Osteocyte (in vitro differentiated cells): Measurements from ENCODE around the gene DNAH9. TPM values are rescaled to one million over a fixed set of nuclear protein-coding genes. Genes with fewer than 3 reads are reported as not detected.

Experiments used
- DNase-seq: peaks from one replicate; pipeline ENCODE4 v3.0.0; 2021; ENCODE audit warnings: mixed read lengths; ENCODE audit not compliant: unreplicated experiment; ENCODE audit errors: extremely low spot score
- H3K27ac Mint-ChIP-seq: one replicate; pipeline ENCODE4 v1.8.0; 2021; ENCODE audit warnings: mild to moderate bottlenecking, mixed read lengths; ENCODE audit not compliant: unreplicated experiment
- H3K27me3 Mint-ChIP-seq: one replicate; pipeline ENCODE4 v1.8.0; 2021; ENCODE audit warnings: mixed read lengths; ENCODE audit not compliant: unreplicated experiment
- H3K36me3 Mint-ChIP-seq: one replicate; pipeline ENCODE4 v1.8.0; 2021; ENCODE audit warnings: mixed read lengths; ENCODE audit not compliant: unreplicated experiment
- H3K4me1 Mint-ChIP-seq: one replicate; pipeline ENCODE4 v1.8.0; 2021; ENCODE audit warnings: mixed read lengths; ENCODE audit not compliant: unreplicated experiment
- H3K4me3 Mint-ChIP-seq: one replicate; pipeline ENCODE4 v1.8.0; 2021; ENCODE audit warnings: mild to moderate bottlenecking, moderate library complexity, mixed read lengths; ENCODE audit not compliant: unreplicated experiment
- H3K9me3 Mint-ChIP-seq: one replicate; pipeline ENCODE4 v1.8.0; 2021; ENCODE audit warnings: mixed read lengths; ENCODE audit not compliant: unreplicated experiment
- total RNA-seq: library from RNA; stranded (reverse); gene quantifications from 2 replicates; pipeline ENCODE4 v1.2.1, GENCODE V29; 2021
- TF ChIP-seq, protein P1 (sequence below): fragments of 200-600 bp; sonication (generic); IDR thresholded peaks from 2 replicates; pipeline ENCODE4 v1.5.0; 2021; ENCODE audit warnings: antibody characterized with exemption, mild to moderate bottlenecking, moderate library complexity

DNAH9 gene
- total RNA-seq, 1 donor from 2014 or later, result not detected

GRCh38 chr17:11705111-11705510 lies 106.8 kb downstream of the DNAH9 start:
- Mint-ChIP-seq H3K4me3 (no peak overlapping the region), H3K4me1 (no peaks in the 10 kb centered on the region), H3K27me3 (no peaks in the 10 kb centered on the region), H3K9me3 (peaks cover 5% of the 10 kb centered on the region), H3K27ac (no peak overlapping the region), H3K36me3 (no peaks in the 10 kb centered on the region)
- no peak for DNase-seq
- TF ChIP-seq, protein P1, sequence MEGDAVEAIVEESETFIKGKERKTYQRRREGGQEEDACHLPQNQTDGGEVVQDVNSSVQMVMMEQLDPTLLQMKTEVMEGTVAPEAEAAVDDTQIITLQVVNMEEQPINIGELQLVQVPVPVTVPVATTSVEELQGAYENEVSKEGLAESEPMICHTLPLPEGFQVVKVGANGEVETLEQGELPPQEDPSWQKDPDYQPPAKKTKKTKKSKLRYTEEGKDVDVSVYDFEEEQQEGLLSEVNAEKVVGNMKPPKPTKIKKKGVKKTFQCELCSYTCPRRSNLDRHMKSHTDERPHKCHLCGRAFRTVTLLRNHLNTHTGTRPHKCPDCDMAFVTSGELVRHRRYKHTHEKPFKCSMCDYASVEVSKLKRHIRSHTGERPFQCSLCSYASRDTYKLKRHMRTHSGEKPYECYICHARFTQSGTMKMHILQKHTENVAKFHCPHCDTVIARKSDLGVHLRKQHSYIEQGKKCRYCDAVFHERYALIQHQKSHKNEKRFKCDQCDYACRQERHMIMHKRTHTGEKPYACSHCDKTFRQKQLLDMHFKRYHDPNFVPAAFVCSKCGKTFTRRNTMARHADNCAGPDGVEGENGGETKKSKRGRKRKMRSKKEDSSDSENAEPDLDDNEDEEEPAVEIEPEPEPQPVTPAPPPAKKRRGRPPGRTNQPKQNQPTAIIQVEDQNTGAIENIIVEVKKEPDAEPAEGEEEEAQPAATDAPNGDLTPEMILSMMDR, result no peak

DNA sequence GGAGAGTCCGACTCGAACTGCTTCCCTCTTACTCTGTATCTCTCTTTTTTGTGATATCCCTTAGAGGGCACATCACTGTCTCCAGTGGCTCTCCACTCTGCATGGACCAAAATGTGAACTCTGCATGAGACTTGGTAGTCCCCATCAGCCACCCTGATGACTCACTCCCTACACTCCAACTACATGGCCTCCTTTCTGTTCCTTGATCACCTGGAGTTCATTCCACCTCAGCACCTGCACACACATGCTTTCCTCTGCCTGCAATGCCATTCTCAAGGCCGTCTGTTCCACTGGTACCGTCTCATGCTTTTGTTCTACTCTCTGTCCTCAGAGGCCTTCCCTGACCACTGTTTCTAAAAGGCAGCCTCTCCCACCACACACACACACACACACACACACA lies 109.3 kb downstream of the DNAH9 start:
- Mint-ChIP-seq H3K36me3 (no peaks in the 10 kb centered on the region), H3K27ac (no peak overlapping the region), H3K4me1 (no peaks in the 10 kb centered on the region), H3K27me3 (no peaks in the 10 kb centered on the region), H3K4me3 (no peak overlapping the region), H3K9me3 (peaks cover under 1% of the 10 kb centered on the region)
- no peak for DNase-seq
- TF ChIP-seq, protein P1, result no peak

DNA sequence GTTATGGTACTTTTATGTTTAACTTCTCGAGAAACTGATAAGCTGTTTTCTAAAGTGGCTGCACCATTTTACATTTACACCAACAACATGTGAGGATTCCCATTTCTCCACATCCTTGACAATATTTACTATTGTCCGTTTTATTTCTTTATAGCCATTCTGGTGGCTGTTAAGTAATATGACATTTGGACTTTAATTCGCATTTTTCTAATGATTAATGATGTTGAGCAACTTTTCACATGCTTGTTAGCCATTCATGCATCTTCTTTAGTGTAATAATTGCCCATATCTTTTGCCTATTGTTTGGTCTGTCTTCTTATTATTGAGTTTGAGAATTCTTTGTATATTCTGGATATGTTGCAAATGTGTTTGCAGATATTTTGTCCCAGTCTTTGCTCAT lies 114.2 kb downstream of the DNAH9 start:
- Mint-ChIP-seq H3K4me1 (no peaks in the 10 kb centered on the region), H3K36me3 (no peaks in the 10 kb centered on the region), H3K27ac (no peak overlapping the region), H3K4me3 (no peak overlapping the region), H3K27me3 (no peaks in the 10 kb centered on the region), H3K9me3 (peaks cover 6% of the 10 kb centered on the region)
- TF ChIP-seq, protein P1, result no peak
- DNase-seq, result no peak

DNA sequence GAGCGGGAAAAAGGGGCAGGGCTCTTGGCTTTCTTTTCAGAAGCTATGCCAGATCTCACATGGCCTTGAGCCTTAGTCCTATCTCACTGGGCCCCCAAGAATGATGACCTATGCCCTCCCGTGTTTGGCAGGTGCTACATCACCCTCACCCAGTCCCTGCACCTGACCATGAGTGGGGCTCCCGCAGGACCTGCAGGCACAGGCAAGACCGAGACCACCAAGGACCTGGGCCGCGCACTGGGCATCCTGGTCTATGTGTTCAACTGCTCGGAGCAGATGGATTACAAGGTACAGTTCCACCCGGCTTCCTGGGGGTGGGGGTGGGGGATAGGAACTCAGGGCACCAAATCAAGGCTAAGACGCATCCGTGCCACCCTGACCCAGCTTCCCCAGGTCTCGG lies 120.9 kb downstream of the DNAH9 start:
- H3K4me1 Mint-ChIP-seq, result no peaks in the 10 kb centered on the region
- H3K4me3 Mint-ChIP-seq, result no peak overlapping the region
- no peak overlapping the region for H3K27ac Mint-ChIP-seq
- H3K9me3 Mint-ChIP-seq, result peaks cover 6% of the 10 kb centered on the region
- DNase-seq, result peak; percentile 81
- H3K36me3 Mint-ChIP-seq, result no peaks in the 10 kb centered on the region
- TF ChIP-seq, protein P1, result no peak
- no peaks in the 10 kb centered on the region for H3K27me3 Mint-ChIP-seq

- Mint-ChIP-seq H3K4me1 (no peaks in the 10 kb centered on the region), H3K27me3 (no peaks in the 10 kb centered on the region), H3K4me3 (no peak overlapping the region), H3K36me3 (no peaks in the 10 kb centered on the region), H3K9me3 (peaks cover 8% of the 10 kb centered on the region), H3K27ac (no peak overlapping the region)
- no peak for DNase-seq
- TF ChIP-seq, protein P1, result no peak
Measured at GRCh38 chr17:11719856-11720255, 121.6 kb downstream of the DNAH9 start.
